ENCODE results near the gene LRRC15.

The LRRC15 gene

DNA sequence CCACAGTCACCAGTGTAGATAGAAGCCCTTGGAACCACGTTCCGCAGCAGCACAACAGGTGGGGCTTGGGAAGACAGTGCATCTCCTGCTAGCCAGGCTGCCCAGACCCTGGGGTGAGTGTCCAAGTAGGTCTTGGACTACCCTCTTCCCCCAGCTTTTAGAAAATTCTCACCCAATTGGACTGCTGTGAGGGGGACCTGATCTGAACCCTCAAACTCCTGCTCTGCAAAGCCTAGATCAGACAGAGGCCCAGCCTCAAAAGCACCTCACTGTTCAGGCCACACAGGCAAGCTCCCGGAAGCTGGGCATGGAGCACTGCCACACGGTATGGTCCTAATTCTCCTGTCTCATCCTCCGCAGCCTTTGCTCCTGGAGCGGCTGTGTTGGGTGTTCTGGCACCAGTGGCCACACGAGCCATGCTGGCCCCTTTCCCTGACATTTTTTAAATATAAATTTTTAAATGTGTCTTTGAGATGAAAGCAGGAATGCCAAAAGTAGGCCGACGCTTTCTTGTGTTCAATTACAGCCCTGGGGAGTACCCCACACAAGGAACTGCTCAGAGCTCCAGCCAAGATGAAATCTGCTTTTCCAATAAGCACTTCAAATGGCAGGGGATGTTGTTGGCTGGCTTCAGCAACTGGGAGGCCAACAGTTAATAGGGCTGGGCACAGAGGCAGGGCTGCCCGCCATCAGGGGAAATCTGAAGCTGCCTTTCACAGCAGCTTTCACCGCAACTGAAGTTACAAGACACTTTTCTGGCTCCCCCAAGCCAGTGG lies 59.3 kb downstream of the LRRC15 start:
- Histone ChIP-seq H4K91ac (ENCODE audit: low read length) (peak overlapping the region; percentile 23), H2BK15ac (ENCODE audit: low read depth, poor library complexity, severe bottlenecking) (no peak overlapping the region), H3K79me1 (replicated peaks; ENCODE audit: low read length, poor library complexity, severe bottlenecking) (no peaks in the 10 kb centered on the region), H3K14ac (ENCODE audit: low read length in 2 of 2) (no peak overlapping the region), H3K23ac (ENCODE audit: low read length in 2 of 2) (no peak overlapping the region), H4K8ac (ENCODE audit: low read length) (no peak overlapping the region), H2AK5ac (ENCODE audit: low read length, severe bottlenecking) (peak overlapping the region; percentile 54), H3K27ac (ENCODE audit: low read length, poor library complexity, severe bottlenecking) (no peak overlapping the region), H3K9ac (ENCODE audit: low read length) (no peak overlapping the region), H2BK120ac (ENCODE audit: low read depth, low read length) (no peak overlapping the region), H3K36me3 (ENCODE audit: control insufficient read depth in 1 of 2, insufficient read depth in 2 of 2, low read depth in 1 of 2, low read length in 2 of 2) (no peaks in the 10 kb centered on the region), H2BK5ac (ENCODE audit: low read depth, low read length, poor library complexity, severe bottlenecking) (no peak overlapping the region), H2AFZ (ENCODE audit: low read depth, low read length) (no peak overlapping the region), H3K27me3 (ENCODE audit: control insufficient read depth in 1 of 2, insufficient read depth in 1 of 2, low read length in 2 of 2) (peaks cover 18 to 61% of the 10 kb centered on the region in 2 experiments), H3K9me3 (ENCODE audit: control insufficient read depth, low read length) (no peaks in the 10 kb centered on the region), H3K18ac (ENCODE audit: low read depth in 1 of 2, low read length in 2 of 2) (no peak overlapping the region), H3K4me3 (ENCODE audit: insufficient read depth in 1 of 2, low read depth in 1 of 2, low read length in 2 of 2) (no peak overlapping the region), H2BK12ac (ENCODE audit: low read length in 2 of 2) (peak overlapping the region in 1 of 2 experiments; percentile 15), H3K4me2 (ENCODE audit: low read length, poor library complexity, severe bottlenecking) (no peak overlapping the region), H3K4ac (ENCODE audit: low read depth in 1 of 2, low read length in 2 of 2) (no peak overlapping the region), H3K4me1 (ENCODE audit: control insufficient read depth, insufficient read depth, low read depth, low read length) (peaks cover 37% of the 10 kb centered on the region)
- WGBS: 98% methylated on average over 10 of the region's 11 CpGs
- DNase-seq: no peak

DNA sequence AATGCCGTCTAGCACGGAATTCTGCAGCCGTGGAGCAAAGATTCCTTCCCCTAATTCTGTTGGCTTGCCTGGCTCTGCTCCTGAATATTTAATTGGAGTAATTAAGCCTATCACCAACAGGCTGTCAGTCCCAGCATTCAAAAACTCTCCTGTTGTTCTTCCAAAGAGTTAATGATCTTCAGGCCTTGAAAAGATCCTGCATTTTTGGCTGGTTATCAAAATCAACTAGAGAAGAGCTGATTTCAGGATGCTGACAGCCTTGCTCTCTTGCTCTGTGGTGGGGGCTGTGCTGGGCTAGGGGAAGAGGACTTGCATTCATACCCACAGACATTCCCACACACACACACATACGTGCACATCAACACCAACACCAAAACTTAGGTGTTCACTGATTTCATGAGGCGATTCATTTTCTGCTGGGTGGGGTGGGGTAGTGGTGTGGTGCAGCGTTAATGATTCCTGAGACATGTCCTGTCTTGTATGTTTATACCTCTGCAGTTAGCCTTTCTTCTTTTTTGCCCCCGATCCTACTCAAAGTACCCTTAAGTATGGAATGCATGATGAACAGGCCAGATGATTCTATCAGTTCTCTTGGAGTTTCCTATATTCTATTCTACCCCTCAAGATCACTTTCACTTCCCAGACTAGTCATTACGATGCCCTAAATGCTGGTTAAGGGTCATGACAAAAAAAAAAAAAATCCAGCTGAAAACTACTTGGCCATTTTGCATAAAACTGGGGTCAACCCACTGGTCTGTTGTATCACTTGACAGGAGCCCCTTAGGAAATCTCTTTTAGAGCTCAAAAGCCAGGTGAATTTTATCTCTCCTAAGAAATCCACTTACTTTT lies 60.7 kb downstream of the LRRC15 start:
- Histone ChIP-seq H3K36me3 (ENCODE audit: control insufficient read depth in 1 of 2, insufficient read depth in 2 of 2, low read depth in 1 of 2, low read length in 2 of 2) (no peaks in the 10 kb centered on the region), H2AFZ (ENCODE audit: low read depth, low read length) (no peak overlapping the region), H3K9ac (ENCODE audit: low read length) (no peak overlapping the region), H3K4ac (ENCODE audit: low read depth in 1 of 2, low read length in 2 of 2) (no peak overlapping the region), H3K4me1 (ENCODE audit: control insufficient read depth, insufficient read depth, low read depth, low read length) (peaks cover 28% of the 10 kb centered on the region), H2BK12ac (ENCODE audit: low read length in 2 of 2) (peak overlapping the region in 1 of 2 experiments; percentile 26), H3K79me1 (replicated peaks; ENCODE audit: low read length, poor library complexity, severe bottlenecking) (no peaks in the 10 kb centered on the region), H2BK5ac (ENCODE audit: low read depth, low read length, poor library complexity, severe bottlenecking) (no peak overlapping the region), H4K91ac (ENCODE audit: low read length) (no peak overlapping the region), H3K4me3 (ENCODE audit: insufficient read depth in 1 of 2, low read depth in 1 of 2, low read length in 2 of 2) (no peak overlapping the region), H2AK5ac (ENCODE audit: low read length, severe bottlenecking) (no peak overlapping the region), H4K8ac (ENCODE audit: low read length) (no peak overlapping the region), H3K9me3 (ENCODE audit: control insufficient read depth, low read length) (no peaks in the 10 kb centered on the region), H3K23ac (ENCODE audit: low read length in 2 of 2) (no peak overlapping the region), H3K18ac (ENCODE audit: low read depth in 1 of 2, low read length in 2 of 2) (no peak overlapping the region), H3K4me2 (ENCODE audit: low read length, poor library complexity, severe bottlenecking) (peak overlapping the region; percentile 15), H2BK120ac (ENCODE audit: low read depth, low read length) (no peak overlapping the region), H3K27ac (ENCODE audit: low read length, poor library complexity, severe bottlenecking) (peak overlapping the region; percentile 79), H2BK15ac (ENCODE audit: low read depth, poor library complexity, severe bottlenecking) (no peak overlapping the region), H3K27me3 (ENCODE audit: control insufficient read depth in 1 of 2, insufficient read depth in 1 of 2, low read length in 2 of 2) (peaks cover 14 to 65% of the 10 kb centered on the region in 2 experiments), H3K14ac (ENCODE audit: low read length in 2 of 2) (no peak overlapping the region)
- WGBS: 92% methylated on average over 5 of the region's 8 CpGs
- DNase-seq: no peak

DNA sequence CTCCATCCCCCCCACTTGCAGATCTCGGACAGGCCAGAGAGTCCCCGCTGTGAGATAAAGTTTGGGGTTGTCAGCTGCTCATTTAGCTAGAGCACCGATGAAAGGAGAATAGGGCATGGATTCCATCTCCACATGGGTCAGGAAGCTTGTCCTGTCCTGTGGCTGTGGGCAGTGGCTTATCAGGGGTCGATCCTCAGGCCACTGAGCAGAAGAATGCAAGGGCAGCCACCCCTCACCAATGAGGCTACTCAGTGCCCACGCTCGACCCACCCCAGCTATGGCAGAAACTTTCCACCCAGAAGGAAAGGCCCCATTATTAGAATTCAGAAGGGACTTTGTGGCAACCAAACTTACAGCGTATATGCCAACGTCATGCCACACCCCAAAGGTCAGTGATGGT lies 61.7 kb downstream of the LRRC15 start:
- H2BK120ac ChIP-seq (ENCODE audit: low read depth, low read length): no peak overlapping the region

More for the DNA sequence above, 61.7 kb downstream of the LRRC15 start:
- no peak overlapping the region for H3K4me3 ChIP-seq (ENCODE audit: insufficient read depth in 1 of 2, low read depth in 1 of 2, low read length in 2 of 2)
- H2AFZ ChIP-seq (ENCODE audit: low read depth, low read length): no peak overlapping the region
- no peaks in the 10 kb centered on the region for H3K36me3 ChIP-seq (ENCODE audit: control insufficient read depth in 1 of 2, insufficient read depth in 2 of 2, low read depth in 1 of 2, low read length in 2 of 2)
- no peak overlapping the region for H2BK12ac ChIP-seq (ENCODE audit: low read length in 2 of 2)
- no peak for DNase-seq
- H2AK5ac ChIP-seq (ENCODE audit: low read length, severe bottlenecking): peak overlapping the region; percentile 87
- no peaks in the 10 kb centered on the region for H3K79me1 ChIP-seq (replicated peaks; ENCODE audit: low read length, poor library complexity, severe bottlenecking)
- peaks cover 20% of the 10 kb centered on the region for H3K4me1 ChIP-seq (ENCODE audit: control insufficient read depth, insufficient read depth, low read depth, low read length)
- 98% methylated on average over 7 of the region's 8 CpGs for WGBS
- peak overlapping the region; percentile 79 for H3K27ac ChIP-seq (ENCODE audit: low read length, poor library complexity, severe bottlenecking)
- no peak overlapping the region for H3K23ac ChIP-seq (ENCODE audit: low read length in 2 of 2)
- no peak overlapping the region for H3K14ac ChIP-seq (ENCODE audit: low read length in 2 of 2)
- no peak overlapping the region for H4K91ac ChIP-seq (ENCODE audit: low read length)
- no peak overlapping the region for H3K4me2 ChIP-seq (ENCODE audit: low read length, poor library complexity, severe bottlenecking)
- H2BK15ac ChIP-seq (ENCODE audit: low read depth, poor library complexity, severe bottlenecking): no peak overlapping the region
- no peak overlapping the region for H4K8ac ChIP-seq (ENCODE audit: low read length)
- no peak overlapping the region for H3K9ac ChIP-seq (ENCODE audit: low read length)
- H2BK5ac ChIP-seq (ENCODE audit: low read depth, low read length, poor library complexity, severe bottlenecking): peak overlapping the region; percentile 47
- no peaks in the 10 kb centered on the region for H3K9me3 ChIP-seq (ENCODE audit: control insufficient read depth, low read length)
- H3K18ac ChIP-seq (ENCODE audit: low read depth in 1 of 2, low read length in 2 of 2): no peak overlapping the region
- H3K27me3 ChIP-seq (ENCODE audit: control insufficient read depth in 1 of 2, insufficient read depth in 1 of 2, low read length in 2 of 2): peaks cover 16 to 72% of the 10 kb centered on the region in 2 experiments
- peak overlapping the region in 1 of 2 experiments; percentile 2 for H3K4ac ChIP-seq (ENCODE audit: low read depth in 1 of 2, low read length in 2 of 2)

Measured in mesenchymal stem cell (in vitro differentiated cells and primary cell).